GM21526 (cell line): ENCODE results near the gene TUT7.

Experiments
- ATAC-seq: cut with Tn5 transposase; IDR thresholded peaks from one replicate; pipeline ENCODE4 v1.9.1; 2021; ENCODE audit warnings: moderate library complexity; ENCODE audit not compliant: unreplicated experiment, low FRiP score

Gene TUT7

DNA sequence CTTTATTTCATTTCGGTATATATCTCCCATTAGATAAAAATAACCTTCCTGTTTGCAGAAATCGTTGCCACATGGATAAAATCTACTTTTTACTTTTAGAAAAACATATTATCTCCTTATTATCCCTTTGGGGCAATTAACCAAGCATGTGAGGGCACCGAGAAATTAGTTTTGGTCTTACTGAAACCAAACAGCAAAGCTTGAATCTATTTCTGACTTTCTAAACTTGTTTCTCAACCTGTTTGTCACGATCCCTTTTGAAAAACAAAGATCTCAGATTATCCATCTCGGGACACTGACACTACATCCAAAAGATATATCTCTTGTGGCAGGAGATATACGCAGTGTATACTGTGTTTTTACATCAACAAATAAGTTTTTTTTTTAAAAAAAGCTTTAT is 2.3 kb downstream of the TUT7 start:
- ATAC-seq = no peak

DNA sequence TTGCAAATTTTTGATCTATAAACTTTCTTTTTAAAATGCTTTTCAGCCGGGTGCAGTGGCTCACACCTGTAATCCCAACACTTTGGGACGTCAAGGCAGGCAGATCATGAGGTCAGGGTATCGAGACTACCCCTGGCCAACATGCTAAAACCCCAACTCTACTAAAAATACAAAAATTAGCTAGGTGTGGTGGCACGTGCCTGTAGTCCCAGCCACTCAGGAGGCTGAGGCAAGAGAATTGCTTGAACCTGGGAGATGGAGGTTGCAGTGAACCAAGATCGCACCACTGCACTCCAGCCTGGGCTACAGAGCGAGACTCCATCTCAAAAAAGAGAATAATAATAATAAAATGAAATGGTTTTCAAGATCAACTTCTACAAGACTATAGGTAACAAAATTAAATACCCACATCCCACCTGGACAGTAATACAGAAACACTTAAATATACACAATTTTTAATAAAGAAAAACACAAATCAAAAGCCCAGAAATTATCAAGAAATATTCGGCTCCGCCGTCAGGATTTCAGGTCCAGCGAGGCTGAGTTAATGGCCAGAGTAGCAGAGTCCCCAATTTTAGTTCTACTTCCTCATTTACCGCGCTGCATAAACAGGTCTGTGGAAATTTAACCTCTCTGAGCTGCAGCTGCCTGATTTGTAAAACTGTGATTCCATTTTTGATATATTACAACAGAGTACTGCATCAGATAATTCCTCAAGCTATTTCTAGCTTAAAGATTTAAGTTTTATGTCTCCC is 4.0 kb downstream of the TUT7 start:
- ATAC-seq = peak; percentile 33

DNA sequence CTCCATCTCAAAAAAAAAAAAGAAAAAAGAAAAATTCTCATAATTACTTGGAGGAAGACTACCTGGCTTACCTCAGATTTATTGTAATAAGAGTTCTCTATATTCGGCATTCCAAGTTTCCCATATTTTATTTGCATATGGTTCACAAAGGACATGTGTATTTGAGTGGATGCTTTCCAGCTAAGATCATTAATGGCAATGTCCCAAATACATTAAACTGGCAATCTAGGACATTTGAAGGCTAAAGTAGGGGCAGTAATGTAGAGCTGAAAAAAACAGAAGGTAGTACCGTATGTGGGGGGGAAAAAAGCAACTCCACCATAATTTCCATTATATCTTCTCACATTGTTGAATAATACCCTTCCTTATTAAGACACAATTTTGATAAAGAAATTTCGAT is 4.9 kb downstream of the TUT7 start:
- ATAC-seq = no peak

DNA sequence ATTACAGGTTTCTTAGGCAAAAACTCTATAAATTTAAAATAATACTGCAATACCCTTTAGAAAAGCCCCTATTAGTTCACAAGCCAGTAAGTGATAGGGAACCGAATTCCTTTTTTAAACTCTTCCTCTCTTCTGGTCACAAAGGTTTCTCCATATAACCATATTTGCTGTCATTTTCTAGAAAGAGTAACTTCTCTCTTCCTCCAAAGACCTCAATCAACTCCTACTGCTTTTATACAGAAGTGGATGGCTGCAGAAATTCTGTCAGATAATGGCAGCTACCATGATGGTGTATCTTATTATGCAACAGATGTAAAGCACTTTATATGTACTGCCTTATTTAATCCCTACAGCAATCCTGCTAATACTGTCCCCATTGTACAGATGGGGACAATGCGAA is 6.2 kb downstream of the TUT7 start:
- no peak for ATAC-seq

DNA sequence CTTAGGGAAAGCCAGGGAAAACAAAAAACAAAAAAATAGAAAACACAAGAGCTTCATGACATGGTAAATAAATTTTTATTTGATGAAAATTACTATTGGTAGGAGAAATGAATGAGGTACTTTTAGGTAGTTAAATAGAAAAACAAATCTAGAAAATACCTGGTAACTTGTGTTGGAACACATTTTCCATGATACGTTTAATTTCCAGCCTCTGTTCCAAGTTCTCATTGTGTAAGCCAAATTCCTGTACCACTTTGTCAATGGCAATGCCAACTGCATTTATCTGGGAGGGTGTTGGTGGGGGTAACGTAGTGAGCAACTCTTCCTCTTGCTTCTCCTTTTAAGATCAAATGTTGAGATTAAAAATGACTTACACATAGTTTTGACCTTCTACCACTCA is 9.4 kb downstream of the TUT7 start:
- ATAC-seq = no peak

DNA sequence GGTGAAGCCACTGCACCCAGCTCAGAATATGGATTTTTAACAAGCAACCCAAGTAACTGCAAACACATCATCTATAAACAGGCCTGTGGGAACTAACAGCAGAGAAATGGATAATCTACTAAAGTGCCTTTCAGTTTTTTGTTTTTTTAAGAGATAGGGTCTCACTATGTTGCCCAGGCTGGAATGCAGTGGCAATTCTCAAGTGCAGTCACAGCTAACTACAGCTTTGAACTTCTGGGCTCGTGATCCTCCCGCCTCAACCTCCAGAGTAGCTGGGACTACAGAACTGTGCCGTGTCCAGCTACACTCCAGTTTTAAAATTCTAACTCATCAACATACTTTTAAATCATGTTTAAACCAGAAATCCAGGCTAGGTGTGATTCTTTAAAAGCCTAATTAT is 11.9 kb downstream of the TUT7 start:
- ATAC-seq = no peak

DNA sequence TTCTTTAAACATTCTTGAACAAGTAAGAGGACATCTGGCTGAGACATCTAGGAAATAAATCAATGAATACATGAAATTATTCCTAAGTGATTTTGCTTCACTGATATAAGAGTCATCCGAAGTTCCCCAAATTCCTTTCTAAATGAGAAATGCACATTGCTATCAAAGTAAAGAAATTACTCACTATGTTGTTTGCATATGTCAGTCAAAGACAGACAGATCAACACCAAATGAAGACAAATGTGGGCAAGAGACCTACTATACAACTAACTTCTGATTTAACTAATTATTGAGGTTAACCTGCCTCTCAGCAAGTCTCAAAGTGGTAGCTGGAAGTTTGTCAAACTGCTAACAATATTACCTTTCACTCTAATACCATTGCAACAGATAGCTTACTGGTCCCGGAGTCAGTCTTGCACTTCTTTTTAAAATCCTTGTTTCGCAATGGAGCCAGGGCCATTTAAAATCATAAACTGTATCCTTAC is 13.2 kb downstream of the TUT7 start:
- ATAC-seq = no peak

DNA sequence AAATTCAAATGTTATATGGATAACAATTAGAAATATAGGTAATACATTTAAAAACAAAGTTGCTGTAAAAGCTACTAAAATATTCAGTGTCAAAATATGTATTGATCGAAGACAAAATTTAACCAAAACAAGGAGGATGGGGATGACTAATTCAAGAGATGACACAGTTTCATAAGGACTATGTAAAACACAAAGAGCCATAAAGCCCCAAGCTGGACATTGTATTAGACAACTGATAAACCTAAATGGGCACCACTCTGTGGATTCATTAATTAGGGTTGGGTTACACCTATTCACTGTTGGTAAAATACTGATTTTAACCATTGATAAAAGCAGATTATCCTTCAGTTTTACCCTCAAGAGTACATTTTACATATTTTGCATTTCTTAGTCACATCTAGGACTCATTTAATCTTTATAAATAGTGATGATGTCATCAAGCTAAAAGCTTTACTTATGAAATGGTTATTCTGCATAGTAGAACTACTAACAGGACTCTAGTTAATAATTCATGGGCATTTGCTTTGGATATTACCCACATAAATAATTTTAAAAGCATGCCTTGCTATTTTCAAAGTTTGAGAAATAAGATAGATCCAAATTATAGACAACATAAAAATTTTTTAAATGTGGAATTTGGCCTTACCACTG is 13.7 kb downstream of the TUT7 start:
- ATAC-seq = no peak

DNA sequence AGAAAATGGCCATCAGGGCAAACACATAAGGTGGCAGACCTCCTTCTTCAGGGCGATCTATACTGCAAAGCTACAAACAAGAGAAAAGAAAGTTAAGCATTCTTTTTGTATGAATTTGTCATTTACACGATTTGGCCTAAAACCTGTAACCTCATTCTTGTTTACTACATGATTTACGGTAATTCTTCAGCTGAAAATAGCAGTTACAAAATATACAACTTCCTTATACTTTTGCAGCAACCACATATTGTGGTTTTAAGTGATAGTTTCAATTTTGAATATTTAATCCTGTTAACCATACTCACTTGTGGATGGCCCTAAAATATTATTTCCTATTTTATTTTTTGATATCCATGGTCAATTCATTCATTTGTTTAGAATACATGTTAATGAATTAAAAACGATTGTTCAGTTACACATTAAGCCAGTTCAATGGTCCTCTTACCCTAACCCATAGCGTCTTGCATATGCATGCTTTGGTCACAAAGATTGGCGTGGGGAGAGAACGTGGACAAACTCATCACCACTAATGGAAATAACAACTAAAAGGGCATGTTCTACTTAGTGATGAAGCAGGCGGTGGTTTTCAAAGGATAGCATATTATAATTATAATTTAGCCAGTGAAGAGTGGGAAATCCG is 16.6 kb downstream of the TUT7 start:
- ATAC-seq = peak; percentile 42

DNA sequence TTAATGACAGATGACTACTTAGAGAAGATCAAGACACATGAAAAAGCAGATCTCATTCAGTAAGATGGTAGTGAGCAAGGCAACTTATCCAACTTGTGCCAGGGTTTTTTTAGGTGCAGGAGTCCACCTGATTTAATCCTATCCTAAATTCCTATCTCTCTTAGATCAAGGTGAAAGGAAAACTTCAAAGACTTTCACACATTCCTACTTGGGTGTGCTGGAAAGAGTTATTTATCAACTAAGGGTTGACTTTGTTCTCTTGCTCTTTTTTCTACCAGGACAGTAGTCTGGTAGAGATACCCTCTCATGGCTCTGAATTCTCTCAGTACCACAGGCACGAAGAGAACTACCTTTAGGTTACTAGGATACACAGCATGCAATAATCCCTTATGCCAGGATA is 18.2 kb downstream of the TUT7 start:
- ATAC-seq = no peak

DNA sequence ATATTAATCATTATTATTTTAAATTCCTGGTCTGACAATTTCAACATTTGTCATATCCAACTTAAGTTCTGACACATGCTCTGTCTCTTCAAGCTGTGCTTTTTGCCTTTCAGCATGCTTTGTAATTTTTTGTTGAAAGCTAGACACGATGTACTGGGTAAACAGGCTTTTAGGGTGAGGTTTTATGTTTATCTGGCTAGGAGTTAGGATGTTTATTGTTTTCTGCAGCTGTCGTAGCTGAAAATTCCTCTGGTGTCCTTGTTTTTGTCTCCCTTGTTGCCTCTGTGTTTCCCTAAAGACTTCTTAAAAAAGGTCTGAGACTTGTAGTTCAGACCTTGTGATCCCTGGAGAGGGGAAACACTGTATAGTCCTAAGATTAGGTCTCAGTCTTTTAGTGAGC is 20.6 kb downstream of the TUT7 start:
- ATAC-seq = no peak

DNA sequence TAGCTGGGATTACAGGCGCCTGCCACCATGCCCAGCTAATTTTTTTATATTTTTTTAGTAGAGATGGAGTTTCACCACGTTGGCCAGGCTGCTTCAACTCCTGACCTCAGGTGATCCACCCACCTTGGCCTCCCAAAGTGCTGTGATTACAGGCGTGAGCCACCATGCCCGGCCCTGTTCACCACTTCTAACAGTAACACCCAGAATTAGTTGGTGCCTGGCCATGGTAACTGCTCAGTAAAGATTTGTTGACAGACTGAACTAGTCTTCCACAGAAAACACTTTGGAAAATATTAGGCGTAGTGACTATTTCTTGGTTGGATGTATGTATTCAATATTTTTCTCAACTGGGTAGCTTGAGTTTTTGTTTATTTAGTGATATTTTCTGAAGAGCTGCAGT is 24.0 kb downstream of the TUT7 start:
- no peak for ATAC-seq

DNA sequence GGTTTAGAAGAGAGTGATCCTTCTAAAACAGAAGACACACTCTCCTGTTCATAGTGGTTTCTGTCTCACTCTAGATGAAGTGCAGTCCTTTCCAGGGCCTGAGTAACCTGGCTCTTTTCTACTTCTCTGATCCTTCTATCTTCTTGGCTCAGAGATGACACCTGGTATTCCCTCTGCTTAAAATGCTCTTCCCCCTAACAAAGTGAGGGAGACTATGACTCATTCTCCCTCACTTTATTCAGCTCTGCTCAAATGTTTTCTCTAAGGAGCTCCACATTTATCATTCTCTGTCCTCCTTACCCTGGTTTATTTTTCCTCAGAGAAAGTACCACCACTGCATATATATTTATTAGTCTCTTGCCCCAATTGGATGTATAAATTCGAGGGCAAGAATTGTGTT is 24.6 kb downstream of the TUT7 start:
- ATAC-seq = no peak

DNA sequence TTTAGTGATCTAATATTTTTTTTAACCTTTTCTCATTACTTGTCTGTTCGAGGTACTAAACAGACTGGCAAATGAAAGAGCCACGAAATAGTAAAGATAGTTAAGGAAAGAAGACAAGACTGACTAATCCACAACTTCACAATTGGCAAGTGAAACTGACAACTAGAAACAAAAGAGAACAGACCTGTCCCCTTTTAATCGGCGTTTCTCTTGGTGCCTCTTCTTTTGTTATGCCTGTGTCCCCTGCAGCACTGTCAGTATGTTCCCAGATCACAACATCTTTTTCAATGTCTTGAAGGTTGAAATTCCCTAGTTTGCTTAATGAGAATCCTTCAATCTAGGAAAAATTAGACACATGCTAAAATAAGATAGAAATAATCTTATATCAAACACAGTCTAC is 26.1 kb downstream of the TUT7 start:
- no peak for ATAC-seq

DNA sequence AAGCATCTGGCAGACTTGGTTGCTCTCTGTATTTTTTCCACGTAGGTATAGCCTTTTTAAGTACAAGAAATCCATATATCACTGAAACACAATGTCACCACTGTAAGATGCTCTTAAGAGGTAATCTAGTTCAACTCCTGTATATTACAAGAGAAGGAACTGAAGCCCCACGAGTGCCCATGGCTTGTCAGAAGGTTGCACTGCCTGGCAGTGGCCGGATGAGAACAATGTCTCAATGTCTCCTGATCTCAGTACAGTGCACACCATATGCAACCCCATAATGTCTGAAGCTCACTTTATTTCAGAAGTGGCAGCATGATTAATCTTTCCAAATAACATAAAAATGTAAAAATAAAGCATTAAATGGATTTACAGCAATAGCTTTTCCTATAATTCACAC is 27.7 kb downstream of the TUT7 start:
- ATAC-seq = no peak

DNA sequence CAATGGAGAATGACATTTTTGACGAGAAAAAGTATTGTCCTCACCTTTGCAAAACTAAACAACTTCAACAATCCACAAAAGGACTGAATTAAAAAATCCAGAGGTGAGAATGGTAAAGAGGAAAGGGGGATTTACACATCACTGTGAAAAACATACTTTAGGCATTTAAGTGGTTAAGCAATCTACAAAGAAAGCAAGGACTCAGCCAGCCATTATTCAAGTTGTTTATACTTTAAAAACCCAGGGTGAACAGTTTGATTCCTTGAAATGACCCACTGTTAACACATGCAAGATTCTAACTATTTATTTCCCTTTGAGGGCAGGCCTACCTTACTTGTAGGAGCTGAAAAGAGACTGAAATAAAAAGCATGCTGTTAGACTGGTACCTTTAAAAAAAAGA is 29.3 kb downstream of the TUT7 start:
- no peak for ATAC-seq

DNA sequence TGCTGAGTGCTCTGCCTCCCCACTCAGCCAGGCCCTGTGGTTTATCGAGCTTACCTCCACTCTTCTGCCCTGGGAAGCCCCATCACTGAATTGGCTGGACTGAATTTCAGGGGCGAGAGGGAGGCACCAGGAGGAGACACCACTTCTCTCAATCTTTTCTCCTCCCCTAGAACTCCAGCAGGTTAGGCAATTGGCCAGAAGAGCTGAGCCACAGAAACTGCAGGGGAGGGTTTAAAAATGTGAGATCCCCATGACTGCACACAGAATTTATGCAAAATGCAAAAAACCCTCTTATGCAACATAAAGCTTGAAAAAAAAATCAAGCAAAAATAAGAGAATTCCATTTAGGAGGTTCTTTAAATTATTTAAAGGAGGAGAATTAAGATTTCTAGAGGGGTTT is 29.9 kb downstream of the TUT7 start:
- ATAC-seq = no peak

DNA sequence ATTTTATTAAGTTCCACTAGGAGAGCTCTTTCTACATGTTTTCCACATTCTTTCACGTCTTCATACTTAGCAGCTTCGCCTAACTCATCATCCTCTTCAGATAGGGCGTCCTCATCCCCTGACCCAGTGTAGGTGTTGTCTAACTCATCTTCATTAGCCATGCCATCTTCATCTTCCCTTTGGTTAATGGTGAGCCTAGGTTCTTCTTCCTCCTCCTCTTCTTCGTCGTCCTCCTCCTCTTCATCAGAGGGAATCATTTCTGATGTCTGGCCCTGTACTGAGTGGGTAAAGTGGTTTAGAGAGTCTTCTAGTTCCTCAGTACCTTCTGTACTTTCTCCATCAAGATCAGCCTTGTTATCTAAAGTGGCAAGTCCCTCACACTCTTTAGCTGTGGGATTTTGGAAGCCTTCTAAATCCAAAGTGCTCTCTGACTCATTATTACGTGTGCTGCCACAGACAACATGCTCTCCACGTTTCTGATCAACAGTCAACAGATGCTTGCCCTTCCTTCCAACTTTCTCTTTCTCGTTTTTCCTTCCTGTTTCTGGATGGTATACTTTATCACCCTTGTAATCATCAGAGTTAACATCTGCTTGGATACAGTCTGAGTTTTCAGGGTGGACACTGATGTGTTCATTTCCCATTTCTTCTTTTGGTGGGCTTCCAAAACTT is 31.1 kb downstream of the TUT7 start:
- no peak for ATAC-seq

DNA sequence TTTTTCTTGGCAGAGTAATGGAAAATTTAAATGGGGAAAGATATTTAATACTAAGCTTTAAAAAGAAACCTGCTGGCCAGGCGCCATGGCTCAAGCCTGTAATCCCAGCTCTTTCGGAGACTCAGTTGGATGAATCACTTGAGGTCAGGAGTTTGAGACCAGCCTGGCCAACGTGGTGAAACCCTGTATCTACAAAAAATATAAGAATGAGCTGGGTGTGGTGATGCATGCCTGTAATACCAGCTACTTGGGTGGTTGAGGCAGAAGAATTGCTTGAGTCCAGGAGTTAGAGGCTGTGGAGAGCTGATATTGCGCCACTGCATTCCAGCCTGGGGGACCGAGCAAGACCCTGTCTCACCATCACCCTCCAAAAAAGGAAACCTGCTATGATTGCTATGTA is 32.8 kb downstream of the TUT7 start:
- no peak for ATAC-seq

DNA sequence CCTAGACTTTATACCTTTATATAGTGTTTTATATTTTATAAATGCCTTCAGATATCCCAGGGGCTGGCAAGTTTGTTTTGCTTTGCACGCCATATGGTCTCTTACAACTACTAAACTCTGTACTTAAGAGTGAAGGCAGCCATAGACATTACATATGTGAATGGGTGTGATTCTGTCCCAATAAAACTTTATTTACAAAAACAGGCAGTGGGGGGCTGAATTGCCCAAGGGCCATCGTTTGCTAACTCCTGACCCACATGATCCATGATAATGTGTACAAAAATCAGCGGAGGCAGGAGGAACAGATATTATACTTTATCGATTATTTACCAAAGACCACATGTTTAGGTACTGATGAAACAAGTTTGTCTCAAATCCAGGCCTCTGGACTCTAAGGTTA is 36.0 kb downstream of the TUT7 start:
- ATAC-seq = no peak

DNA sequence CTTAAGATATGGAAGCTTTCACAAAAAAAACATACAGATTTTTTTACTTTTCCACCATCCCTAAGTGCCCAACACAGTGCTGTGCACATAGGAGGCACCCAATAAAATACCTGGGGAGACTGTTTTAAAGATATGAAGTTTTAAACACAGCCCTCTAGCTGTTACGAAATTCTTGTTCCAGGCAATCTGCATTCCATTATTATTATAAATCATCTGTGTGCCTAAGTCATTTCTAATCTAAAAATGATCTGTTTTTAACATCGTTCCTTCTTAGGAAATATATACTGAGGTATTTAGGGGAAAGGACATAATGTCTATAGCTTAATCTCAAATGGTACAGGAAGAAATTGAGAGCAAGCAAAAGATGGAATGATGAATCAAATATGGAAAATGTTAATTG is 39.1 kb downstream of the TUT7 start:
- ATAC-seq = no peak
